HepG2 (cell line): ENCODE measurements around the gene DHH. TPM values are rescaled to one million over a fixed set of nuclear protein-coding genes. Genes with fewer than 3 reads are reported as not detected.

Source experiments
- HCFC1 ChIP-seq: fragments of 150-350 bp; IDR thresholded peaks from 2 replicates; pipeline ENCODE4 v1.6.1; 2014; ENCODE audit warnings: low read depth, low read length
- HOXA7 ChIP-seq: sonication (generic); formaldehyde crosslinking; IDR thresholded peaks from 2 replicates; pipeline ENCODE4 v1.8.1; 2022; ENCODE audit warnings: mild to moderate bottlenecking, missing genetic modification reagents, moderate library complexity
- NFE2L1 ChIP-seq: sonication (generic); formaldehyde crosslinking; IDR thresholded peaks from 2 replicates; pipeline ENCODE4 v1.4.0; 2020; ENCODE audit warnings: missing genetic modification reagents, mild to moderate bottlenecking, borderline replicate concordance
- PAX8 ChIP-seq: sonication (generic); formaldehyde crosslinking; IDR thresholded peaks from 2 replicates; pipeline ENCODE4 v1.8.0; 2022; ENCODE audit warnings: mild to moderate bottlenecking, missing genetic modification reagents, borderline replicate concordance
- PITX1 ChIP-seq: sonication (generic); formaldehyde crosslinking; IDR thresholded peaks from 2 replicates; pipeline ENCODE4 v1.5.1; 2020; ENCODE audit warnings: mild to moderate bottlenecking, missing genetic modification reagents
- PLSCR1 ChIP-seq: sonication (generic); formaldehyde crosslinking; IDR thresholded peaks from 2 replicates; pipeline ENCODE4 v1.5.0; 2020; ENCODE audit warnings: missing genetic modification reagents, mild to moderate bottlenecking, borderline replicate concordance
- POLR2A ChIP-seq, 2 experiments: IDR thresholded peaks; 2 replicates each; pipeline ENCODE4 v1.6.1; 2011; ENCODE audit warnings: low read depth in 2 of 2, low read length in 2 of 2, mild to moderate bottlenecking in 1 of 2, moderate library complexity in 1 of 2; ENCODE audit not compliant: insufficient read depth in 1 of 2
- PTBP1 ChIP-seq: fragments of 200-400 bp; formaldehyde crosslinking; IDR thresholded peaks from 2 replicates; pipeline ENCODE4 v1.6.1; 2018; ENCODE audit warnings: low read length, low read depth; ENCODE audit not compliant: poor library complexity, severe bottlenecking
- RBM39 ChIP-seq: fragments of 200-400 bp; formaldehyde crosslinking; IDR thresholded peaks from one replicate; pipeline ENCODE4 v1.6.1; 2018; ENCODE audit warnings: antibody characterized with exemption, mild to moderate bottlenecking, low read depth, low read length; ENCODE audit not compliant: poor library complexity, severe bottlenecking
- RXRB ChIP-seq: IDR thresholded peaks from 2 replicates; pipeline ENCODE4 v1.6.1; 2016; ENCODE audit warnings: borderline replicate concordance, missing genetic modification reagents, missing compliant biosample characterization
- SMAD1 ChIP-seq: sonication (generic); formaldehyde crosslinking; IDR thresholded peaks from 2 replicates; pipeline ENCODE4 v1.4.0; 2020; ENCODE audit warnings: missing genetic modification reagents, low read depth, mild to moderate bottlenecking, borderline replicate concordance
- SRSF1 ChIP-seq: fragments of 200-400 bp; formaldehyde crosslinking; optimal IDR thresholded peaks from 2 replicates; pipeline ENCODE3; 2017; ENCODE audit warnings: mild to moderate bottlenecking, low read depth, low read length, moderate library complexity
- ZC3H4 ChIP-seq: sonication (generic); formaldehyde crosslinking; IDR thresholded peaks from 2 replicates; pipeline ENCODE4 v1.4.0; 2020; ENCODE audit warnings: missing genetic modification reagents, borderline replicate concordance
- ZNF224 ChIP-seq: sonication (generic); formaldehyde crosslinking; IDR thresholded peaks from 2 replicates; pipeline ENCODE4 v1.5.0; 2020; ENCODE audit warnings: mild to moderate bottlenecking, missing genetic modification reagents
- ZUFSP ChIP-seq: sonication (generic); formaldehyde crosslinking; IDR thresholded peaks from 2 replicates; pipeline ENCODE4 v1.9.0; 2021; ENCODE audit warnings: missing genetic modification reagents, mild to moderate bottlenecking, borderline replicate concordance
- polyA plus RNA-seq, 8 experiments: library from polyadenylated mRNA; depleted of rRNA in 3 of 8; stranded (reverse) in 7 of 8; unstranded in 1 of 8; fragments of >200 nt; fragmentation: Illumina TruSeq in 4 of 8; extraction: Trizol in 4 of 8; gene quantifications; 2 replicates each; pipeline versions ENCODE4 v1.2.1 to v1.2.3, GENCODE V29; 2011 to 2016; ENCODE audit warnings: low read depth in 4 of 8, missing spikeins in 1 of 8, mixed read lengths in 1 of 8; ENCODE audit not compliant: insufficient read depth in 1 of 8
- total RNA-seq, 5 experiments: library from RNA; depleted of rRNA; stranded (reverse); fragments of >200 nt; fragmentation: Illumina TruSeq; extraction: Trizol; gene quantifications; 2 replicates each; pipeline ENCODE4 v1.2.3, GENCODE V29; 2016; ENCODE audit warnings: low read depth in 1 of 5
- TF ChIP-seq, protein P1 (sequence below): sonication (generic); formaldehyde crosslinking; IDR thresholded peaks from 2 replicates; pipeline ENCODE4 v1.4.0; 2020; ENCODE audit warnings: mild to moderate bottlenecking, missing genetic modification reagents, borderline replicate concordance
- TF ChIP-seq, protein P2 (sequence below): sonication (generic); formaldehyde crosslinking; IDR thresholded peaks from 2 replicates; pipeline ENCODE4 v1.4.0; 2020; ENCODE audit warnings: missing genetic modification reagents
- TF ChIP-seq, protein P3 (sequence below): IDR thresholded peaks from 2 replicates; pipeline ENCODE4 v1.6.1; 2012; ENCODE audit warnings: inconsistent platforms

DHH gene
- total and polyA plus RNA-seq, 2 of the 13 experiments (the other 11 are each of a cell fraction or from before 2014, with no cell fraction given): not detected

- TF ChIP-seq PLSCR1 (no peak), ZUFSP (CRISPR knock-in tag) (no peak), ZNF224 (0 out of 2 replicates have a peak, but pooled peaks have one; percentile 77), RXRB (CRISPR knock-in tag) (no peak), PAX8 (no peak), NFE2L1 (CRISPR knock-in tag) (no peak; the same call in 1 of the 2 replicates), ZC3H4 (no peak), RBM39 (peak; percentile 98), HOXA7 (CRISPR knock-in tag) (no peak), PTBP1 (no peak), PITX1 (CRISPR knock-in tag) (no peak; the same call in 1 of the 2 replicates), HCFC1 (no peak), SMAD1 (CRISPR knock-in tag) (no peak), POLR2A (IDR thresholded peaks at IDR 0.05; ENCODE audit: insufficient read depth in 1 of 2, low read depth in 2 of 2, low read length in 2 of 2) (peak; percentile 97 to 98), SRSF1 (peak; percentile 56)
- TF ChIP-seq, protein P1, sequence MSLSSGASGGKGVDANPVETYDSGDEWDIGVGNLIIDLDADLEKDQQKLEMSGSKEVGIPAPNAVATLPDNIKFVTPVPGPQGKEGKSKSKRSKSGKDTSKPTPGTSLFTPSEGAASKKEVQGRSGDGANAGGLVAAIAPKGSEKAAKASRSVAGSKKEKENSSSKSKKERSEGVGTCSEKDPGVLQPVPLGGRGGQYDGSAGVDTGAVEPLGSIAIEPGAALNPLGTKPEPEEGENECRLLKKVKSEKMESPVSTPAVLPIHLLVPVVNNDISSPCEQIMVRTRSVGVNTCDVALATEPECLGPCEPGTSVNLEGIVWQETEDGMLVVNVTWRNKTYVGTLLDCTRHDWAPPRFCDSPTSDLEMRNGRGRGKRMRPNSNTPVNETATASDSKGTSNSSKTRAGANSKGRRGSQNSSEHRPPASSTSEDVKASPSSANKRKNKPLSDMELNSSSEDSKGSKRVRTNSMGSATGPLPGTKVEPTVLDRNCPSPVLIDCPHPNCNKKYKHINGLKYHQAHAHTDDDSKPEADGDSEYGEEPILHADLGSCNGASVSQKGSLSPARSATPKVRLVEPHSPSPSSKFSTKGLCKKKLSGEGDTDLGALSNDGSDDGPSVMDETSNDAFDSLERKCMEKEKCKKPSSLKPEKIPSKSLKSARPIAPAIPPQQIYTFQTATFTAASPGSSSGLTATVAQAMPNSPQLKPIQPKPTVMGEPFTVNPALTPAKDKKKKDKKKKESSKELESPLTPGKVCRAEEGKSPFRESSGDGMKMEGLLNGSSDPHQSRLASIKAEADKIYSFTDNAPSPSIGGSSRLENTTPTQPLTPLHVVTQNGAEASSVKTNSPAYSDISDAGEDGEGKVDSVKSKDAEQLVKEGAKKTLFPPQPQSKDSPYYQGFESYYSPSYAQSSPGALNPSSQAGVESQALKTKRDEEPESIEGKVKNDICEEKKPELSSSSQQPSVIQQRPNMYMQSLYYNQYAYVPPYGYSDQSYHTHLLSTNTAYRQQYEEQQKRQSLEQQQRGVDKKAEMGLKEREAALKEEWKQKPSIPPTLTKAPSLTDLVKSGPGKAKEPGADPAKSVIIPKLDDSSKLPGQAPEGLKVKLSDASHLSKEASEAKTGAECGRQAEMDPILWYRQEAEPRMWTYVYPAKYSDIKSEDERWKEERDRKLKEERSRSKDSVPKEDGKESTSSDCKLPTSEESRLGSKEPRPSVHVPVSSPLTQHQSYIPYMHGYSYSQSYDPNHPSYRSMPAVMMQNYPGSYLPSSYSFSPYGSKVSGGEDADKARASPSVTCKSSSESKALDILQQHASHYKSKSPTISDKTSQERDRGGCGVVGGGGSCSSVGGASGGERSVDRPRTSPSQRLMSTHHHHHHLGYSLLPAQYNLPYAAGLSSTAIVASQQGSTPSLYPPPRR: 0 out of 2 replicates have a peak, but pooled peaks have one; percentile 8
- TF ChIP-seq, protein P2, sequence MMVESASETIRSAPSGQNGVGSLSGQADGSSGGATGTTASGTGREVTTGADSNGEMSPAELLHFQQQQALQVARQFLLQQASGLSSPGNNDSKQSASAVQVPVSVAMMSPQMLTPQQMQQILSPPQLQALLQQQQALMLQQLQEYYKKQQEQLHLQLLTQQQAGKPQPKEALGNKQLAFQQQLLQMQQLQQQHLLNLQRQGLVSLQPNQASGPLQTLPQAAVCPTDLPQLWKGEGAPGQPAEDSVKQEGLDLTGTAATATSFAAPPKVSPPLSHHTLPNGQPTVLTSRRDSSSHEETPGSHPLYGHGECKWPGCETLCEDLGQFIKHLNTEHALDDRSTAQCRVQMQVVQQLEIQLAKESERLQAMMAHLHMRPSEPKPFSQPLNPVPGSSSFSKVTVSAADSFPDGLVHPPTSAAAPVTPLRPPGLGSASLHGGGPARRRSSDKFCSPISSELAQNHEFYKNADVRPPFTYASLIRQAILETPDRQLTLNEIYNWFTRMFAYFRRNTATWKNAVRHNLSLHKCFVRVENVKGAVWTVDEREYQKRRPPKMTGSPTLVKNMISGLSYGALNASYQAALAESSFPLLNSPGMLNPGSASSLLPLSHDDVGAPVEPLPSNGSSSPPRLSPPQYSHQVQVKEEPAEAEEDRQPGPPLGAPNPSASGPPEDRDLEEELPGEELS: no peak
- TF ChIP-seq, protein P3, sequence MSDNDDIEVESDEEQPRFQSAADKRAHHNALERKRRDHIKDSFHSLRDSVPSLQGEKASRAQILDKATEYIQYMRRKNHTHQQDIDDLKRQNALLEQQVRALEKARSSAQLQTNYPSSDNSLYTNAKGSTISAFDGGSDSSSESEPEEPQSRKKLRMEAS: peak; percentile 98
Observed at GRCh38 chr12:49131051-49131893, 36.7 kb upstream of the DHH start, which contains the start of gene TUBA1B (continued).
